Transverse colon (tissue), 4 donors: Measurements from ENCODE around the gene CHST4.
"Not testable (repeated sequence)": the region's sequence is repeated elsewhere in the genome, so short reads cannot be mapped to it uniquely, and the experiment has no call there.

Source experiments
- POLR2AphosphoS5 ChIP-seq, 3 donors: sonication (generic); formaldehyde crosslinking; IDR thresholded peaks; one replicate each; pipeline ENCODE4 v1.6.1; 2016; ENCODE audit warnings: antibody characterized with exemption in 3 of 3
- TF ChIP-seq, protein P1 (sequence below), 5 experiments: fragments of 200-600 bp in 3 of 5; fragments of 450-650 bp in 2 of 5; sonication (generic) in 3 of 5; IDR thresholded peaks; 1 replicate in 2 of 5; 2 replicates in 3 of 5; pipeline ENCODE4 v1.5.1; 2016 to 2017; ENCODE audit warnings: antibody characterized with exemption in 5 of 5, inconsistent platforms in 3 of 5, mild to moderate bottlenecking in 2 of 5, moderate library complexity in 1 of 5

DNA sequence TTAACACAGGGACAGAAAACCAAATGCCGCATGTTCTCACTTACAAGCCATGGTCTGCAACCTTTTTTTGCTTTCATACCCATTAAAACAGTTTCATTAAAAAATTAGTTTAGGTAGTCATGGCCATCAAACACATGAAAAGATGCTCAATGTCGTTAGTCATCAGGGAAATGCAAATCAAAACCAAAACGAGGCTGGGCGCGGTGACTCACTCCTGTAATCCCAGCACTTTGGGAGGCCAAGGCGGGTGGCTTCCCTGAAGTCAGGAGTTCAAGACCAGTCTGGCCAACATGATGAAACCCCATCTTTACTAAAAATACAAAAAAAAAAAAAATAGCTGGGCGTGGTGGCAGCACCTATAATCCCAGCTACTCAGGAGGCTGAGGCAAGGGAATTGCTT lies 22.2 kb upstream of the CHST4 start:
- TF ChIP-seq, protein P1, sequence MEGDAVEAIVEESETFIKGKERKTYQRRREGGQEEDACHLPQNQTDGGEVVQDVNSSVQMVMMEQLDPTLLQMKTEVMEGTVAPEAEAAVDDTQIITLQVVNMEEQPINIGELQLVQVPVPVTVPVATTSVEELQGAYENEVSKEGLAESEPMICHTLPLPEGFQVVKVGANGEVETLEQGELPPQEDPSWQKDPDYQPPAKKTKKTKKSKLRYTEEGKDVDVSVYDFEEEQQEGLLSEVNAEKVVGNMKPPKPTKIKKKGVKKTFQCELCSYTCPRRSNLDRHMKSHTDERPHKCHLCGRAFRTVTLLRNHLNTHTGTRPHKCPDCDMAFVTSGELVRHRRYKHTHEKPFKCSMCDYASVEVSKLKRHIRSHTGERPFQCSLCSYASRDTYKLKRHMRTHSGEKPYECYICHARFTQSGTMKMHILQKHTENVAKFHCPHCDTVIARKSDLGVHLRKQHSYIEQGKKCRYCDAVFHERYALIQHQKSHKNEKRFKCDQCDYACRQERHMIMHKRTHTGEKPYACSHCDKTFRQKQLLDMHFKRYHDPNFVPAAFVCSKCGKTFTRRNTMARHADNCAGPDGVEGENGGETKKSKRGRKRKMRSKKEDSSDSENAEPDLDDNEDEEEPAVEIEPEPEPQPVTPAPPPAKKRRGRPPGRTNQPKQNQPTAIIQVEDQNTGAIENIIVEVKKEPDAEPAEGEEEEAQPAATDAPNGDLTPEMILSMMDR (IDR thresholded peaks at IDR 0.05), result not testable (repeated sequence)
- not testable (repeated sequence) for TF ChIP-seq POLR2AphosphoS5 (IDR thresholded peaks at IDR 0.05)
